Measurements from ENCODE around the gene SUSD3. TPM values are rescaled to one million over a fixed set of nuclear protein-coding genes. Genes with fewer than 3 reads are reported as not detected.

SUSD3 gene
- total and polyA plus RNA-seq, 8 donors = 1.7 to 4.5 (median 2.6) TPM; not detected in 2

GRCh38 chr9:93061260-93061751, 2.8 kb downstream of the SUSD3 start:
- Histone ChIP-seq H3K4me3 (no peak overlapping the region), H3K4me1 (peaks cover 38 to 70% (median 49%) of the 10 kb centered on the region in 4 donors), H3K27ac (peak overlapping the region in 3 of 5 donors; percentile 20 to 58 (median 49)), H3K27me3 (no peaks in the 10 kb centered on the region), H3K9me3 (no peaks in the 10 kb centered on the region), H3K36me3 (no peaks in the 10 kb centered on the region)
- 48 to 71% (median 65%) methylated on average over 3 to 4 of the region's 4 CpGs for WGBS, 5 donors
- TF ChIP-seq CTCF (IDR thresholded peaks at IDR 0.05) = no peak
- no peak for TF ChIP-seq POLR2AphosphoS5 (IDR thresholded peaks at IDR 0.05)
- TF ChIP-seq POLR2A (IDR thresholded peaks at IDR 0.05) = no peak
- no peak for TF ChIP-seq EP300 (IDR thresholded peaks at IDR 0.05)
- intact Hi-C loops (cut with DNase I; ENCODE audit: low total_unique reads) = no loop called here
- DNase-seq = no peak

- H3K27ac ChIP-seq = peak overlapping the region in 2 of 5 donors; percentile 49 to 58
- H3K4me3 ChIP-seq = no peak overlapping the region
- DNase-seq = peak; percentile 48 to 80
- H3K36me3 ChIP-seq = no peaks in the 10 kb centered on the region
- TF ChIP-seq EP300 (IDR thresholded peaks at IDR 0.05) = no peak
- TF ChIP-seq CTCF (IDR thresholded peaks at IDR 0.05) = no peak
- TF ChIP-seq POLR2A (IDR thresholded peaks at IDR 0.05) = no peak
- TF ChIP-seq POLR2AphosphoS5 (IDR thresholded peaks at IDR 0.05) = no peak
- WGBS, 5 donors = 47 to 65% (median 53%) methylated on average over 19 of the region's 19 CpGs
- peaks cover 38 to 70% (median 48%) of the 10 kb centered on the region in 4 donors for H3K4me1 ChIP-seq
- H3K27me3 ChIP-seq = no peaks in the 10 kb centered on the region
- intact Hi-C loops (cut with DNase I; ENCODE audit: low total_unique reads) = no loop called here
- H3K9me3 ChIP-seq = no peaks in the 10 kb centered on the region
These were observed 3.6 kb downstream of the SUSD3 start for GRCh38 chr9:93061791-93062763.

GRCh38 chr9:93064392-93065134, 6.1 kb downstream of the SUSD3 start:
- H3K36me3 ChIP-seq = no peaks in the 10 kb centered on the region
- H3K27ac ChIP-seq = peak overlapping the region in 3 of 5 donors; percentile 40 to 44 (median 42)
- H3K4me1 ChIP-seq = peaks cover 25 to 50% (median 31%) of the 10 kb centered on the region in 4 donors
- no peaks in the 10 kb centered on the region for H3K27me3 ChIP-seq
- intact Hi-C loops (cut with DNase I; ENCODE audit: low total_unique reads) = no loop called here
- no peaks in the 10 kb centered on the region for H3K9me3 ChIP-seq
- peak; percentile 57 to 82 for DNase-seq
- H3K4me3 ChIP-seq = no peak overlapping the region
- WGBS, 5 donors = 66 to 80% (median 72%) methylated on average over 11 to 12 of the region's 12 CpGs
- TF ChIP-seq POLR2AphosphoS5 (IDR thresholded peaks at IDR 0.05) (peak in 1 of 3 donors; percentile 40), EP300 (IDR thresholded peaks at IDR 0.05) (no peak)

GRCh38 chr9:93065135-93065720, 6.7 kb downstream of the SUSD3 start:
- Histone ChIP-seq H3K36me3 (no peaks in the 10 kb centered on the region), H3K27me3 (no peaks in the 10 kb centered on the region), H3K9me3 (no peaks in the 10 kb centered on the region), H3K4me1 (peaks cover 18 to 44% (median 24%) of the 10 kb centered on the region in 4 donors), H3K4me3 (no peak overlapping the region), H3K27ac (peak overlapping the region in 1 of 5 donors; percentile 21)
- intact Hi-C loops (cut with DNase I; ENCODE audit: low total_unique reads) = no loop called here
- TF ChIP-seq POLR2A (IDR thresholded peaks at IDR 0.05) = no peak
- no peak for TF ChIP-seq CTCF (IDR thresholded peaks at IDR 0.05)
- no peak for DNase-seq
- 69 to 83% (median 81%) methylated on average over 15 of the region's 15 CpGs for WGBS, 5 donors
